Stimulated activated naive CD8-positive, alpha-beta T cell treated with anti-CD3 and anti-CD28 coated beads, Interleukin-15, Interleukin-2, amounts not matched to agents 100 ng/mL and 50 ng/mL, for 24 hours (primary cell): ENCODE data around the gene COL18A1.

Source experiments
- H3K27ac Mint-ChIP-seq: one replicate; pipeline ENCODE4 v1.8.0; 2021; ENCODE audit warnings: mild to moderate bottlenecking, mixed read lengths
- H3K27me3 Mint-ChIP-seq: one replicate; pipeline ENCODE4 v1.8.0; 2021; ENCODE audit warnings: mixed read lengths
- H3K36me3 Mint-ChIP-seq: one replicate; pipeline ENCODE4 v1.8.0; 2021; ENCODE audit warnings: low read depth, mixed read lengths
- H3K4me1 Mint-ChIP-seq: one replicate; pipeline ENCODE4 v1.8.0; 2021; ENCODE audit warnings: low read depth, mixed read lengths
- H3K4me3 Mint-ChIP-seq: one replicate; pipeline ENCODE4 v1.8.0; 2021; ENCODE audit warnings: mild to moderate bottlenecking, mixed read lengths
- H3K9me3 Mint-ChIP-seq: one replicate; pipeline ENCODE4 v1.8.0; 2021; ENCODE audit warnings: mixed read lengths

COL18A1 gene

GRCh38 chr21:45534636-45535331 lies 129.8 kb downstream of the COL18A1 start:
- H3K27ac Mint-ChIP-seq: no peak overlapping the region
- H3K36me3 Mint-ChIP-seq: peaks cover 25% of the 10 kb centered on the region
- H3K4me3 Mint-ChIP-seq: no peak overlapping the region
- peaks cover 16% of the 10 kb centered on the region for H3K4me1 Mint-ChIP-seq
- H3K9me3 Mint-ChIP-seq: no peaks in the 10 kb centered on the region
- H3K27me3 Mint-ChIP-seq: no peaks in the 10 kb centered on the region

- Mint-ChIP-seq H3K4me3 (no peak overlapping the region), H3K36me3 (peaks cover 27% of the 10 kb centered on the region), H3K27ac (no peak overlapping the region), H3K9me3 (no peaks in the 10 kb centered on the region), H3K4me1 (peaks cover 22% of the 10 kb centered on the region), H3K27me3 (no peaks in the 10 kb centered on the region)
Observed at GRCh38 chr21:45535341-45536081, 130.5 kb downstream of the COL18A1 start.

GRCh38 chr21:45536301-45537081 lies 131.5 kb downstream of the COL18A1 start:
- Mint-ChIP-seq H3K27me3 (no peaks in the 10 kb centered on the region), H3K4me3 (no peak overlapping the region), H3K9me3 (no peaks in the 10 kb centered on the region), H3K27ac (no peak overlapping the region), H3K4me1 (peaks cover 28% of the 10 kb centered on the region), H3K36me3 (peaks cover 32% of the 10 kb centered on the region)

GRCh38 chr21:45537111-45537745 lies 132.3 kb downstream of the COL18A1 start:
- Mint-ChIP-seq H3K27me3 (no peaks in the 10 kb centered on the region), H3K9me3 (no peaks in the 10 kb centered on the region), H3K27ac (no peak overlapping the region), H3K36me3 (peaks cover 28% of the 10 kb centered on the region), H3K4me3 (no peak overlapping the region), H3K4me1 (peaks cover 28% of the 10 kb centered on the region)

GRCh38 chr21:45537746-45538291 lies 132.9 kb downstream of the COL18A1 start:
- no peak overlapping the region for H3K27ac Mint-ChIP-seq
- H3K4me3 Mint-ChIP-seq: no peak overlapping the region
- no peaks in the 10 kb centered on the region for H3K9me3 Mint-ChIP-seq
- peaks cover 24% of the 10 kb centered on the region for H3K4me1 Mint-ChIP-seq
- H3K36me3 Mint-ChIP-seq: peaks cover 28% of the 10 kb centered on the region
- H3K27me3 Mint-ChIP-seq: no peaks in the 10 kb centered on the region

- peaks cover 28% of the 10 kb centered on the region for H3K36me3 Mint-ChIP-seq
- no peak overlapping the region for H3K4me3 Mint-ChIP-seq
- H3K27me3 Mint-ChIP-seq: no peaks in the 10 kb centered on the region
- H3K27ac Mint-ChIP-seq: no peak overlapping the region
- no peaks in the 10 kb centered on the region for H3K9me3 Mint-ChIP-seq
- H3K4me1 Mint-ChIP-seq: peaks cover 28% of the 10 kb centered on the region
Observed at GRCh38 chr21:45538381-45539045, 133.5 kb downstream of the COL18A1 start.

- peaks cover 29% of the 10 kb centered on the region for H3K4me1 Mint-ChIP-seq
- H3K9me3 Mint-ChIP-seq: no peaks in the 10 kb centered on the region
- H3K27ac Mint-ChIP-seq: no peak overlapping the region
- no peaks in the 10 kb centered on the region for H3K27me3 Mint-ChIP-seq
- no peak overlapping the region for H3K4me3 Mint-ChIP-seq
- peaks cover 28% of the 10 kb centered on the region for H3K36me3 Mint-ChIP-seq
Observed at GRCh38 chr21:45539046-45539795, 134.3 kb downstream of the COL18A1 start.

- peaks cover 28% of the 10 kb centered on the region for H3K36me3 Mint-ChIP-seq
- H3K4me3 Mint-ChIP-seq: peak overlapping the region; percentile 89
- peak overlapping the region; percentile 91 for H3K27ac Mint-ChIP-seq
- H3K27me3 Mint-ChIP-seq: no peaks in the 10 kb centered on the region
- H3K4me1 Mint-ChIP-seq: peaks cover 29% of the 10 kb centered on the region
- H3K9me3 Mint-ChIP-seq: no peaks in the 10 kb centered on the region
Observed at GRCh38 chr21:45539796-45540600, 135.0 kb downstream of the COL18A1 start.

GRCh38 chr21:45540601-45540970 lies 135.6 kb downstream of the COL18A1 start:
- H3K27me3 Mint-ChIP-seq: no peaks in the 10 kb centered on the region
- peak overlapping the region; percentile 89 for H3K4me3 Mint-ChIP-seq
- peak overlapping the region; percentile 91 for H3K27ac Mint-ChIP-seq
- H3K36me3 Mint-ChIP-seq: peaks cover 22% of the 10 kb centered on the region
- no peaks in the 10 kb centered on the region for H3K9me3 Mint-ChIP-seq
- peaks cover 26% of the 10 kb centered on the region for H3K4me1 Mint-ChIP-seq

- Mint-ChIP-seq H3K27me3 (no peaks in the 10 kb centered on the region), H3K9me3 (no peaks in the 10 kb centered on the region), H3K4me1 (peaks cover 22% of the 10 kb centered on the region), H3K4me3 (peak overlapping the region; percentile 89), H3K36me3 (peaks cover 14% of the 10 kb centered on the region), H3K27ac (peak overlapping the region; percentile 91)
Observed at GRCh38 chr21:45541221-45542039, 136.5 kb downstream of the COL18A1 start.

- Mint-ChIP-seq H3K9me3 (no peaks in the 10 kb centered on the region), H3K27ac (peak within 1 kb of the TSS; percentile 91), H3K36me3 (peaks cover 8% of the 10 kb centered on the region), H3K27me3 (no peaks in the 10 kb centered on the region), H3K4me1 (peaks cover 21% of the 10 kb centered on the region), H3K4me3 (peak within 1 kb of the TSS; percentile 89)
Observed at GRCh38 chr21:45542242-45542666, 137.3 kb downstream of the COL18A1 start, which contains the start of gene SLC19A1. TSS of gene SLC19A1 (minus strand) at chr21:45542440. CDS start at chr21:45537959, 4,481 bp downstream.

GRCh38 chr21:45542667-45543370 lies 137.9 kb downstream of the COL18A1 start:
- peaks cover 8% of the 10 kb centered on the region for H3K36me3 Mint-ChIP-seq

More at GRCh38 chr21:45542667-45543370, 137.9 kb downstream of the COL18A1 start:
- Mint-ChIP-seq H3K4me3 (peak overlapping the region; percentile 66), H3K27me3 (no peaks in the 10 kb centered on the region), H3K9me3 (no peaks in the 10 kb centered on the region), H3K27ac (no peak overlapping the region), H3K4me1 (peaks cover 21% of the 10 kb centered on the region)
